ENCODE results near the gene DARS1.

- TF ChIP-seq CTCF (IDR thresholded peaks at IDR 0.05) = no peak
- TF ChIP-seq EZH2 (IDR thresholded peaks at IDR 0.05; ENCODE audit: borderline replicate concordance, insufficient read depth, low read depth, low read length, poor library complexity, severe bottlenecking) = no peak
These were observed 39.2 kb upstream of the DARS1 start for GRCh38 chr2:136024616-136025015.

All from B cell (primary cell).